Neutrophil (primary cell): Measurements from ENCODE around the gene TTLL4.

Source experiments
- H3K27ac ChIP-seq: fragments of 200-600 bp; sonication (generic); 2 replicates; pipeline ENCODE4 v1.5.1; 2016; ENCODE audit warnings: mild to moderate bottlenecking, moderate library complexity
- H3K27me3 ChIP-seq: fragments of 200-600 bp; sonication (generic); 2 replicates; pipeline ENCODE4 v1.6.0; 2016; ENCODE audit warnings: mild to moderate bottlenecking
- H3K36me3 ChIP-seq: fragments of 200-600 bp; sonication (generic); 2 replicates; pipeline ENCODE4 v1.5.1; 2017
- H3K4me1 ChIP-seq, 2 experiments: fragments of 200-600 bp in 1 of 2; sonication (generic) in 1 of 2; 1 replicate in 1 of 2; 2 replicates in 1 of 2; pipeline versions ENCODE4 v1.5.1 to v1.6.1; 2013 to 2016; ENCODE audit warnings: low read depth in 1 of 2, low read length in 1 of 2, mild to moderate bottlenecking in 1 of 2, moderate library complexity in 1 of 2; ENCODE audit not compliant: control insufficient read depth in 1 of 2, insufficient read depth in 1 of 2
- H3K4me3 ChIP-seq, 2 experiments: fragments of 200-600 bp in 1 of 2; sonication (generic) in 1 of 2; 1 replicate in 1 of 2; 2 replicates in 1 of 2; pipeline ENCODE4 v1.5.1; 2013 to 2016; ENCODE audit warnings: low read depth in 1 of 2, low read length in 1 of 2, mild to moderate bottlenecking in 1 of 2, moderate library complexity in 1 of 2
- H3K9me3 ChIP-seq: fragments of 200-600 bp; sonication (generic); 2 replicates; pipeline ENCODE4 v1.5.1; 2016
- TF ChIP-seq, protein P1 (sequence below): fragments of 200-600 bp; sonication (generic); IDR thresholded peaks from 2 replicates; pipeline ENCODE4 v1.5.1; 2016; ENCODE audit warnings: antibody characterized with exemption

The TTLL4 gene

DNA sequence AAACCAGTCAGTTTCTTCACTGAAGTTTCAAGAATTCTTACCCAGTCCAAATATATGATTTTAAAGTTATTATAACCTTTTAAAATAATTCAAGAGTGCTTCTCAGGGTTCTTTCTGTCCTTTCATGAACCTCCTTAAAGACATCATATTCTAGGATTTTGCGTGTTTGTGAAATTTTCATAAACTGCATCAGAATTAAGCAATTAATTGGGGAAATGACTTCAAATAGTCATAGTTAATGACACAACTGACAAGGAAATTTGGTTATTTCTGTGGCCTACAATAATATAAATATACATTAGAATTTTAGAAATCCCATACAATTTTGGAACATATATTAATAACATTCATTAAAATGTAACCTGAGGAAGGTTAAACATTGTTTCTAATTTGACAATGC is 81.8 kb downstream of the TTLL4 start:
- TF ChIP-seq, protein P1, sequence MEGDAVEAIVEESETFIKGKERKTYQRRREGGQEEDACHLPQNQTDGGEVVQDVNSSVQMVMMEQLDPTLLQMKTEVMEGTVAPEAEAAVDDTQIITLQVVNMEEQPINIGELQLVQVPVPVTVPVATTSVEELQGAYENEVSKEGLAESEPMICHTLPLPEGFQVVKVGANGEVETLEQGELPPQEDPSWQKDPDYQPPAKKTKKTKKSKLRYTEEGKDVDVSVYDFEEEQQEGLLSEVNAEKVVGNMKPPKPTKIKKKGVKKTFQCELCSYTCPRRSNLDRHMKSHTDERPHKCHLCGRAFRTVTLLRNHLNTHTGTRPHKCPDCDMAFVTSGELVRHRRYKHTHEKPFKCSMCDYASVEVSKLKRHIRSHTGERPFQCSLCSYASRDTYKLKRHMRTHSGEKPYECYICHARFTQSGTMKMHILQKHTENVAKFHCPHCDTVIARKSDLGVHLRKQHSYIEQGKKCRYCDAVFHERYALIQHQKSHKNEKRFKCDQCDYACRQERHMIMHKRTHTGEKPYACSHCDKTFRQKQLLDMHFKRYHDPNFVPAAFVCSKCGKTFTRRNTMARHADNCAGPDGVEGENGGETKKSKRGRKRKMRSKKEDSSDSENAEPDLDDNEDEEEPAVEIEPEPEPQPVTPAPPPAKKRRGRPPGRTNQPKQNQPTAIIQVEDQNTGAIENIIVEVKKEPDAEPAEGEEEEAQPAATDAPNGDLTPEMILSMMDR, result no peak
- H3K27me3 ChIP-seq, result peaks cover 22% of the 10 kb centered on the region
- H3K27ac ChIP-seq, result no peak overlapping the region
- no peaks in the 10 kb centered on the region for H3K9me3 ChIP-seq
- no peaks in the 10 kb centered on the region for H3K4me1 ChIP-seq
- H3K36me3 ChIP-seq, result no peaks in the 10 kb centered on the region
- H3K4me3 ChIP-seq, result no peak overlapping the region

DNA sequence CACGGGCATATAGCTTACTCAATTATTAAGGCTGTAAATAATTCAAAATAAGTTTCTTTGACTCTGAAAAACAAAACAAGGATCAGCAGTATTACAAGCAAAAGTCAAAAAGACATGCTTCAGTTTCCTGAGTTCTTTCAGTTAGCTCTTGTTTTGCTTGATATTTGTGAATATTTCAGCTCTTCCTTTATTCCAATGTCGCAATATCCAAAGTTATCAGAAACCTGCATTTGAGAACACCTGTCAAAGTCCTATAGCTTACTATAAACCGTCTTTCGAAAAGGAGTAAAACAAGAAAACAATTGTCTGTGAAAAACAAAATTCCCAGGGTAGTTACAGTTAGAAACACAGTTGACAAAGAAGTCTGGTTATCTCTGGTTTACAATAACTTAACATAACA is 86.1 kb downstream of the TTLL4 start:
- TF ChIP-seq, protein P1, result no peak
- Histone ChIP-seq H3K4me3 (no peak overlapping the region), H3K27me3 (peaks cover 52% of the 10 kb centered on the region), H3K9me3 (no peaks in the 10 kb centered on the region), H3K4me1 (no peaks in the 10 kb centered on the region), H3K36me3 (no peaks in the 10 kb centered on the region), H3K27ac (no peak overlapping the region)

DNA sequence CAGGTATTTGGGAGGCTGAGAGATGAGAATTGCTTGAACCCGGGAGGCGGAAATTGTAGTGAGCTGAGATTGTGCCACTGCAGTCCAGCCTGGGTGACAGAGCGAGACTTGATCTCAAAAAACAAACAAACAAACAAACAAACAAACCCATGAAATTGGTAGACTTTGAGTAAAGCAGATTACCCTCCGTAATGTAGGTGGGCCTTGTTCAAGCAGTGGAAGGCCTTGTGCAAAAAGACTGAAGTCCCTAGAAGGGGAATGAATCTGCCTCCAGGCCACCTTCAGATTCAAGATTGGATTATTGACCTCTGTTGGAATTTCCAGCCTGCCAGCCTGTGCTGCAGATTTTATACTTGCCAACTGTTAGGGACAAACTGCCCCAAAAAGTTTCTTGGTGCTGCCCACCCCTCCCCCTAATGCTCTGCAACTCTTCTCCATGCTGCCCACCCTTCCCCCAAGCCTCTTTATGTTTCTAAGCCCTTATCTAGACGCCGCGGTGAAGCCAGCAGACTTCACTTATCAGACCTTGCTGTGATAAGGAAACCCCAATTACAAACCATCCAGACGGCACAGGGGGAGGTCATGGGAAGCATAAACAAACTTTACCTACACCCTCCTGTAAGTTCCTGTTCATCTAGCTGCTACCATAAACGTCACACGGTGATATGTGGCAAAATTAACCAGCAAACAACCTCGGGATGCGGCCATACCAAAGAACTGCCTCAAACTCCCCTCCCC is 88.3 kb downstream of the TTLL4 start:
- no peaks in the 10 kb centered on the region for H3K36me3 ChIP-seq
- H3K27ac ChIP-seq, result no peak overlapping the region
- no peaks in the 10 kb centered on the region for H3K9me3 ChIP-seq
- H3K4me1 ChIP-seq, result no peaks in the 10 kb centered on the region
- H3K4me3 ChIP-seq, result no peak overlapping the region
- TF ChIP-seq, protein P1, result no peak
- peaks cover 49% of the 10 kb centered on the region for H3K27me3 ChIP-seq

DNA sequence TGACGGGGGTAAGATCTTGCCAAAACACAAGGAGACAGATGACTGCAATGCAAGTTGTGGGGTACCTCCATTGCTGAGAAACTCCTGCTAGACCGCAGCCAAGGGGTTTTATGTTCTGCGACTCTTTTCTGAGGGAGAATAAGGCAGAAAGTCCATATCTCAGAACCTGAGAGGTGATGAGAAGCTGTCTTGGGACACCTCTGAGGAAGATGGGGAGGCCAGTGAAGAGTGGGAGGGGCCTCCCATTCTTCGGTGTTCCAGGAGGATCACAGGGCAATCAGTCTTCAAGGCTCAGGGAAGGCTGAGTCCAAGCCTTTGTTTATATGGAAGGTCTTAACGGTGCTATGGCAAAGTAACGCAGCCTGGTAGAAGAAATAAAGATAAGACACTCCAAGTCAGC is 89.4 kb downstream of the TTLL4 start:
- Histone ChIP-seq H3K27ac (no peak overlapping the region), H3K36me3 (no peaks in the 10 kb centered on the region), H3K4me1 (no peaks in the 10 kb centered on the region), H3K4me3 (no peak overlapping the region), H3K9me3 (no peaks in the 10 kb centered on the region), H3K27me3 (peaks cover 49% of the 10 kb centered on the region)
- TF ChIP-seq, protein P1, result no peak

DNA sequence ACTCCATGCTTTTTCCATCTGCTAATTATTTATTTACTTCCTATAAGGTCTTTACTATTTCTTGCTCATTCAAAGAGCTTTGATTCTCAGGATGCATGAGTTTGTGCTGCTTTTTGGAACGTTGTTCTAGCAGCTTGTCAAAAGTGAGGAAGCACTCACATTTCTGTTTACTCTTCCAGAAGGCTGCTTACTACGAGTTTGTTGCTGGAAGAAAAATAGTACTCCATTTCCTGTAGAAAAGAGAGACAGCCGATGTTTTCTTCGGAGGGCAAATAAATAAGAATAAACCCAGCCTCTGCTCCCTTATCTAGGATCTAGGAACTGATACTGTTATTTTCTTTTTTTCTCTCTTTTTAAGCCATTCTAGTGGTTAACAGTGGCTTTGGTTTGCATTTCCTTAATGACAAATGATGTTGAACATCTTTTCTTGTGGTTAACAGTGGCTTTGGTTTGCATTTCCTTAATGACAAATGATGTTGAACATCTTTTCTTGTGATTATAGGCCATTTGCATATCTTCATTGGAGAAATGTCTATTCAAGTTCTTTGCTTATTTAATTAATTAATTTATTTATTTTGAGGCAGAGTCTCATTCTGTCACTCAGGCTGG is 91.9 kb downstream of the TTLL4 start:
- H3K27me3 ChIP-seq, result peaks cover 41% of the 10 kb centered on the region
- H3K4me1 ChIP-seq, result peaks cover 13 to 18% of the 10 kb centered on the region in 2 experiments
- TF ChIP-seq, protein P1, result no peak
- H3K36me3 ChIP-seq, result no peaks in the 10 kb centered on the region
- no peak overlapping the region for H3K4me3 ChIP-seq
- no peak overlapping the region for H3K27ac ChIP-seq
- no peaks in the 10 kb centered on the region for H3K9me3 ChIP-seq
